HG02852 (cell line): ENCODE data around the gene FOXO4.

ENCODE experiments used
- ATAC-seq: cut with Tn5 transposase; IDR thresholded peaks from one replicate; pipeline ENCODE4 v1.9.1; 2021; ENCODE audit warnings: mild to moderate bottlenecking, moderate library complexity; ENCODE audit not compliant: unreplicated experiment

The FOXO4 gene

GRCh38 chrX:71131510-71131909 is 35.9 kb downstream of the FOXO4 start:
- ATAC-seq, result no peak

GRCh38 chrX:71140440-71140839 is 44.8 kb downstream of the FOXO4 start:
- ATAC-seq, result no peak

GRCh38 chrX:71143508-71143907 is 47.9 kb downstream of the FOXO4 start:
- no peak for ATAC-seq

- no peak for ATAC-seq
Measured at GRCh38 chrX:71144651-71145050, 49.0 kb downstream of the FOXO4 start, which contains the start of gene NLGN3. Gene NLGN3, plus strand, starts transcription at chrX:71144841. Its CDS starts 2,909 bp downstream, at chrX:71147750.

- ATAC-seq, result no peak
Measured at GRCh38 chrX:71147496-71148277, 52.0 kb downstream of the FOXO4 start.

- no peak for ATAC-seq
Measured at GRCh38 chrX:71148278-71148663, 52.6 kb downstream of the FOXO4 start.

GRCh38 chrX:71151366-71151765 is 55.7 kb downstream of the FOXO4 start:
- no peak for ATAC-seq
